RCC 7860 (cell line): Measurements from ENCODE around the gene TBC1D9.
A peak's percentile ranks its signal among the peaks of the same experiment; 100 is the strongest.
"Not testable (repeated sequence)": the region's sequence is repeated elsewhere in the genome, so short reads cannot be mapped to it uniquely, and the experiment has no call there.

Experiments used
- DNase-seq: peaks from one replicate; pipeline ENCODE4 v3.0.0-alpha.2; 2015; ENCODE audit warnings: low spot score
- FAIRE-seq: peaks from 2 replicates; lab custom pipeline; 2012; peaks lifted over from hg19 to GRCh38; lab: Jason Lieb, UNC

TBC1D9 gene

GRCh38 chr4:140754918-140755773 lies 1.0 kb downstream of the TBC1D9 start:
- FAIRE-seq (no peak), DNase-seq (no peak)

- FAIRE-seq (no peak), DNase-seq (no peak)
These were observed 2.9 kb downstream of the TBC1D9 start for GRCh38 chr4:140753329-140753728.

- DNase-seq (no peak), FAIRE-seq (no peak)
These were observed 3.7 kb downstream of the TBC1D9 start for GRCh38 chr4:140752291-140753068.

- no peak for FAIRE-seq
- no peak for DNase-seq
These were observed 5.7 kb downstream of the TBC1D9 start for GRCh38 chr4:140750470-140750869.

- no peak for FAIRE-seq
These were observed 8.0 kb downstream of the TBC1D9 start for GRCh38 chr4:140748171-140748570.

GRCh38 chr4:140746546-140746945 lies 9.6 kb downstream of the TBC1D9 start:
- not testable (repeated sequence) for DNase-seq, FAIRE-seq

More at GRCh38 chr4:140748171-140748570, 8.0 kb downstream of the TBC1D9 start:
- DNase-seq: no peak

- FAIRE-seq (no peak), DNase-seq (no peak)
These were observed 11.8 kb downstream of the TBC1D9 start for GRCh38 chr4:140744421-140744820.

- DNase-seq (peak; percentile 35), FAIRE-seq (no peak)
These were observed 12.8 kb downstream of the TBC1D9 start for GRCh38 chr4:140743194-140743931.

- FAIRE-seq (no peak), DNase-seq (no peak)
These were observed 13.4 kb downstream of the TBC1D9 start for GRCh38 chr4:140742838-140743193.

- FAIRE-seq: no peak
These were observed 15.1 kb downstream of the TBC1D9 start for GRCh38 chr4:140740906-140741670.

GRCh38 chr4:140740422-140740821 lies 15.8 kb downstream of the TBC1D9 start:
- DNase-seq: no peak
- no peak for FAIRE-seq

More at GRCh38 chr4:140740906-140741670, 15.1 kb downstream of the TBC1D9 start:
- no peak for DNase-seq

GRCh38 chr4:140739971-140740370 lies 16.2 kb downstream of the TBC1D9 start:
- no peak for DNase-seq

GRCh38 chr4:140738139-140738538 lies 18.0 kb downstream of the TBC1D9 start:
- no peak for DNase-seq
- no peak for FAIRE-seq

More at GRCh38 chr4:140739971-140740370, 16.2 kb downstream of the TBC1D9 start:
- no peak for FAIRE-seq

- DNase-seq (no peak), FAIRE-seq (no peak)
These were observed 19.4 kb downstream of the TBC1D9 start for GRCh38 chr4:140736669-140737343.

- DNase-seq (no peak), FAIRE-seq (no peak)
These were observed 20.3 kb downstream of the TBC1D9 start for GRCh38 chr4:140735779-140736391.

- DNase-seq (no peak), FAIRE-seq (no peak)
These were observed 20.9 kb downstream of the TBC1D9 start for GRCh38 chr4:140735317-140735716.

GRCh38 chr4:140732780-140733179 lies 23.4 kb downstream of the TBC1D9 start:
- DNase-seq (no peak), FAIRE-seq (no peak)

- FAIRE-seq: no peak
These were observed 26.7 kb downstream of the TBC1D9 start for GRCh38 chr4:140729344-140730049.

More at GRCh38 chr4:140729344-140730049, 26.7 kb downstream of the TBC1D9 start:
- DNase-seq: no peak
